WTC11 (cell line): ENCODE measurements around the gene DPH5. TPM values are rescaled to one million over a fixed set of nuclear protein-coding genes. Genes with fewer than 3 reads are reported as not detected.
A peak's percentile ranks its signal among the peaks of the same experiment; 100 is the strongest.

Source experiments
- ATAC-seq: fragments of 200-7000 bp; cut with Tn5 transposase; 2 replicates; pipeline ENCODE4 v1.10.0; 2021; ENCODE audit warnings: mild to moderate bottlenecking, moderate library complexity
- CTCF ChIA-PET: fragments of 300-600 bp; sonication (Branson Sonifier 250); formaldehyde crosslinking; loops from one replicate; lab custom pipeline; 2021; ENCODE audit warnings: antibody characterized with exemption; lab: Charles Lee
- POLR2A ChIA-PET: fragments of 350-600 bp; sonication (Branson Sonifier 250); formaldehyde crosslinking; loops from one replicate; lab custom pipeline; 2021; ENCODE audit warnings: antibody characterized with exemption; lab: Charles Lee
- DNase-seq: peaks from one replicate; pipeline ENCODE4 v3.0.0; 2021; ENCODE audit warnings: low spot score
- H3K27ac Mint-ChIP-seq: 2 replicates; pipeline ENCODE4 v1.8.0; 2021; ENCODE audit warnings: mixed read lengths
- H3K27me3 Mint-ChIP-seq: 2 replicates; pipeline ENCODE4 v1.8.0; 2021; ENCODE audit warnings: low read depth, mild to moderate bottlenecking, moderate library complexity, mixed read lengths
- H3K36me3 Mint-ChIP-seq: 2 replicates; pipeline ENCODE4 v1.8.0; 2021; ENCODE audit warnings: mixed read lengths
- H3K4me1 Mint-ChIP-seq: 2 replicates; pipeline ENCODE4 v1.8.0; 2022; ENCODE audit warnings: mixed read lengths
- H3K4me3 Mint-ChIP-seq: 2 replicates; pipeline ENCODE4 v1.8.0; 2021; ENCODE audit warnings: mild to moderate bottlenecking, moderate library complexity, mixed read lengths
- H3K9me3 Mint-ChIP-seq: 2 replicates; pipeline ENCODE4 v1.8.0; 2021; ENCODE audit warnings: mixed read lengths
- CDX4 ChIP-seq: fragments of 250-450 bp; sonication (Bioruptor Pico); IDR thresholded peaks from 2 replicates; pipeline ENCODE4 v1.9.0; 2021; ENCODE audit warnings: moderate library complexity, mild to moderate bottlenecking, inconsistent platforms, borderline replicate concordance
- CTCF ChIP-seq: fragments of 200-600 bp; IDR thresholded peaks from 2 replicates; pipeline ENCODE4 v1.8.0; 2022; ENCODE audit warnings: antibody characterized with exemption
- E2F5 ChIP-seq: sonication (generic); formaldehyde crosslinking; IDR thresholded peaks from 2 replicates; pipeline ENCODE4 v1.8.1; 2022; ENCODE audit warnings: mild to moderate bottlenecking, moderate library complexity, missing genetic modification reagents
- EMX1 ChIP-seq: fragments of 250-450 bp; sonication (Bioruptor Pico); IDR thresholded peaks from 2 replicates; pipeline ENCODE4 v1.8.0; 2021; ENCODE audit warnings: mild to moderate bottlenecking
- FOXJ3 ChIP-seq: sonication (generic); formaldehyde crosslinking; IDR thresholded peaks from 2 replicates; pipeline ENCODE4 v1.9.0; 2021; ENCODE audit warnings: missing genetic modification reagents, mild to moderate bottlenecking, borderline replicate concordance
- GRHL2 ChIP-seq: fragments of 250-450 bp; sonication (Bioruptor Pico); IDR thresholded peaks from 2 replicates; pipeline ENCODE4 v1.8.0; 2022; ENCODE audit warnings: mild to moderate bottlenecking, moderate library complexity; ENCODE audit not compliant: insufficient replicate concordance, severe bottlenecking
- HMGA2 ChIP-seq: fragments of 250-450 bp; sonication (Bioruptor Pico); IDR thresholded peaks from 2 replicates; pipeline ENCODE4 v1.4.0; 2021; ENCODE audit warnings: mild to moderate bottlenecking, moderate library complexity
- IRF2 ChIP-seq: sonication (generic); formaldehyde crosslinking; IDR thresholded peaks from 2 replicates; pipeline ENCODE4 v1.8.0; 2022; ENCODE audit warnings: low read depth, missing genetic modification reagents, borderline replicate concordance
- JAZF1 ChIP-seq: fragments of 250-450 bp; sonication (Bioruptor Pico); IDR thresholded peaks from 2 replicates; pipeline ENCODE4 v1.9.0; 2021; ENCODE audit warnings: moderate library complexity, mild to moderate bottlenecking, inconsistent platforms
- MLX ChIP-seq: sonication (generic); formaldehyde crosslinking; IDR thresholded peaks from 2 replicates; pipeline ENCODE4 v1.8.1; 2023; ENCODE audit warnings: mild to moderate bottlenecking, missing genetic modification reagents, moderate library complexity
- MXD4 ChIP-seq: fragments of 250-450 bp; sonication (Bioruptor Pico); IDR thresholded peaks from 2 replicates; pipeline ENCODE4 v1.8.0; 2021; ENCODE audit warnings: mild to moderate bottlenecking, moderate library complexity, borderline replicate concordance
- NR2C2 ChIP-seq: sonication (generic); formaldehyde crosslinking; IDR thresholded peaks from 2 replicates; pipeline ENCODE4 v1.8.0; 2022; ENCODE audit warnings: mild to moderate bottlenecking, missing genetic modification reagents
- NR3C1 ChIP-seq: sonication (generic); formaldehyde crosslinking; conservative IDR thresholded peaks from 2 replicates; pipeline ENCODE4 v1.8.1; 2023; ENCODE audit warnings: low read depth, mild to moderate bottlenecking, missing genetic modification reagents
- OVOL2 ChIP-seq: fragments of 250-450 bp; sonication (Bioruptor Pico); IDR thresholded peaks from 2 replicates; pipeline ENCODE4 v1.9.0; 2021; ENCODE audit warnings: mild to moderate bottlenecking, borderline replicate concordance
- SMAD3 ChIP-seq: sonication (generic); formaldehyde crosslinking; IDR thresholded peaks from 2 replicates; pipeline ENCODE4 v1.8.0; 2022; ENCODE audit warnings: missing genetic modification reagents, mild to moderate bottlenecking, borderline replicate concordance
- SMAD4 ChIP-seq: sonication (generic); formaldehyde crosslinking; IDR thresholded peaks from 2 replicates; pipeline ENCODE4 v1.8.0; 2022; ENCODE audit warnings: mild to moderate bottlenecking, missing genetic modification reagents
- STAT6 ChIP-seq: sonication (generic); formaldehyde crosslinking; conservative IDR thresholded peaks from 2 replicates; pipeline ENCODE4 v1.8.1; 2023; ENCODE audit warnings: mild to moderate bottlenecking, low read depth, missing genetic modification reagents, moderate library complexity
- TEAD4 ChIP-seq: sonication (generic); formaldehyde crosslinking; IDR thresholded peaks from 2 replicates; pipeline ENCODE4 v1.8.0; 2022; ENCODE audit warnings: mild to moderate bottlenecking, missing genetic modification reagents
- USF1 ChIP-seq: sonication (generic); formaldehyde crosslinking; IDR thresholded peaks from 2 replicates; pipeline ENCODE4 v1.8.0; 2022; ENCODE audit warnings: mild to moderate bottlenecking, missing genetic modification reagents
- ZNF138 ChIP-seq: sonication (generic); formaldehyde crosslinking; conservative IDR thresholded peaks from 2 replicates; pipeline ENCODE4 v1.8.1; 2022; ENCODE audit warnings: mild to moderate bottlenecking, moderate library complexity, missing genetic modification reagents
- ZNF232 ChIP-seq: sonication (generic); formaldehyde crosslinking; IDR thresholded peaks from 2 replicates; pipeline ENCODE4 v1.8.0; 2022; ENCODE audit warnings: mild to moderate bottlenecking, missing genetic modification reagents
- ZNF281 ChIP-seq: sonication (generic); formaldehyde crosslinking; IDR thresholded peaks from 2 replicates; pipeline ENCODE4 v1.8.0; 2023; ENCODE audit warnings: mild to moderate bottlenecking, missing genetic modification reagents
- ZNF423 ChIP-seq: fragments of 250-450 bp; sonication (Bioruptor Pico); IDR thresholded peaks from 2 replicates; pipeline ENCODE4 v2.1.2; 2022; ENCODE audit warnings: mild to moderate bottlenecking, moderate library complexity
- ZSCAN18 ChIP-seq: fragments of 250-450 bp; sonication (Bioruptor Pico); IDR thresholded peaks from 2 replicates; pipeline ENCODE4 v2.1.2; 2022; ENCODE audit warnings: mild to moderate bottlenecking, moderate library complexity
- total RNA-seq: library from RNA; stranded (reverse); gene quantifications from 3 replicates; pipeline ENCODE4 v1.2.3, GENCODE V29; 2021

DPH5 gene
- total RNA-seq, 1 experiment from 2014 or later, result 64.8 TPM

- Mint-ChIP-seq H3K36me3 (peaks cover 10% of the 10 kb centered on the region), H3K27ac (peak overlapping the region; percentile 31; the same call in 1 of the 2 replicates), H3K4me1 (peaks cover 3% of the 10 kb centered on the region; the same call in 1 of the 2 replicates), H3K9me3 (no peaks in the 10 kb centered on the region)
- ATAC-seq (no peak), DNase-seq (no peak)
- POLR2A ChIA-PET, result no interaction called here
- CTCF ChIA-PET, result no interaction called here
- TF ChIP-seq USF1, result no peak
- no peak for TF ChIP-seq ZNF281 (CRISPR knock-in tag)
- no peak for TF ChIP-seq OVOL2 (CRISPR knock-in tag)
- TF ChIP-seq MLX (CRISPR knock-in tag), result no peak
- TF ChIP-seq NR2C2 (CRISPR knock-in tag), result no peak
- TF ChIP-seq GRHL2 (CRISPR knock-in tag), result no peak
- no peak for TF ChIP-seq SMAD4
- TF ChIP-seq NR3C1, result no peak
- no peak for TF ChIP-seq EMX1
- TF ChIP-seq CDX4, result no peak
- TF ChIP-seq ZNF138 (CRISPR knock-in tag), result no peak
- TF ChIP-seq FOXJ3 (CRISPR knock-in tag), result no peak
- no peak for TF ChIP-seq ZNF423 (CRISPR knock-in tag)
- TF ChIP-seq HMGA2 (CRISPR knock-in tag), result no peak
- no peak for TF ChIP-seq ZSCAN18
- TF ChIP-seq, all 79 proteins: peak for 0
- Mint-ChIP-seq H3K4me3 (no peak overlapping the region), H3K27me3 (no peaks in the 10 kb centered on the region)
Measured at GRCh38 chr1:100960098-100960497, 65.5 kb downstream of the DPH5 start.

- Mint-ChIP-seq H3K36me3 (peaks cover 10% of the 10 kb centered on the region), H3K4me1 (peaks cover 3% of the 10 kb centered on the region; the same call in 1 of the 2 replicates), H3K27me3 (no peaks in the 10 kb centered on the region), H3K9me3 (no peaks in the 10 kb centered on the region), H3K4me3 (no peak overlapping the region), H3K27ac (no peak overlapping the region)
- no peak for ATAC-seq
- POLR2A ChIA-PET, result no interaction called here
- CTCF ChIA-PET, result no interaction called here
- no peak for DNase-seq
- TF ChIP-seq ZNF232 (CRISPR knock-in tag) (no peak), EMX1 (no peak), IRF2 (CRISPR knock-in tag) (no peak), E2F5 (CRISPR knock-in tag) (no peak), JAZF1 (no peak), SMAD3 (CRISPR knock-in tag) (no peak), TEAD4 (CRISPR knock-in tag) (no peak), CTCF (no peak), STAT6 (CRISPR knock-in tag) (no peak), MXD4 (CRISPR knock-in tag) (no peak), SMAD4 (no peak)
Measured at GRCh38 chr1:100959502-100960060, 66.0 kb downstream of the DPH5 start.
